RWPE1 (cell line): ENCODE data around the gene DNAH5.
"Not testable (repeated sequence)": the region's sequence is repeated elsewhere in the genome, so short reads cannot be mapped to it uniquely, and the experiment has no call there.

Experiments
- CTCF ChIA-PET: fragments of 350-600 bp; sonication (Branson Sonifier 250); formaldehyde crosslinking; extraction: SDS; loops from one replicate; lab custom pipeline; 2021; lab: Yijun Ruan, JAX
- POLR2A ChIA-PET: fragments of 400-600 bp; formaldehyde crosslinking; extraction: SDS; loops from one replicate; lab custom pipeline; 2020; ENCODE audit warnings: antibody characterized with exemption; ENCODE audit not compliant: low non-redundant PET; lab: Yijun Ruan, JAX
- DNase-seq: peaks from one replicate; pipeline ENCODE4 v3.0.0; 2012; ENCODE audit warnings: low spot score
- H3K27ac ChIP-seq: fragments of 450-650 bp; 2 replicates; pipeline ENCODE4 v1.5.1; 2017
- TF ChIP-seq, protein P1 (sequence below): fragments of 450-650 bp; conservative IDR thresholded peaks from 2 replicates; pipeline ENCODE4 v1.5.1; 2017; ENCODE audit warnings: low read depth, mild to moderate bottlenecking

DNAH5 gene

DNA sequence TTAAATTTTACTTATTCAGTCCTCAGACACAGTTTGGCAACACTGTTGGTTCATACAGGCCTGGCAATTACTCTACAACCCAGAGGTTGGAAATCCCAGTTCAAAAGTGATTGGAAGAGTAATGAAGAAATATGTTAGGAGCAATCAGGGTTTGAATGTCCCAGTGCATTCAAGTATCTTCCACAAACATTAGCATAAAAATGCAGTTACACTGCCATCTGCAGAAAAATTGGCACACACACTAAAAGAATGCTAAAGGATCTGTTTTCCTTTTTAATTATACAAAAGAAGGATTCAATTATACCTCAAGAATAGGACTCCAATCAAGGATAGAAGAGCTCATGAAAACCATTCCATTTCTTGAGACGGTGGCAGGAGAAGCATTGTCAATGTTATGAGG lies 130.2 kb downstream of the DNAH5 start:
- ChIA-PET POLR2A (no interaction called here), CTCF (no interaction called here)
- TF ChIP-seq, protein P1, sequence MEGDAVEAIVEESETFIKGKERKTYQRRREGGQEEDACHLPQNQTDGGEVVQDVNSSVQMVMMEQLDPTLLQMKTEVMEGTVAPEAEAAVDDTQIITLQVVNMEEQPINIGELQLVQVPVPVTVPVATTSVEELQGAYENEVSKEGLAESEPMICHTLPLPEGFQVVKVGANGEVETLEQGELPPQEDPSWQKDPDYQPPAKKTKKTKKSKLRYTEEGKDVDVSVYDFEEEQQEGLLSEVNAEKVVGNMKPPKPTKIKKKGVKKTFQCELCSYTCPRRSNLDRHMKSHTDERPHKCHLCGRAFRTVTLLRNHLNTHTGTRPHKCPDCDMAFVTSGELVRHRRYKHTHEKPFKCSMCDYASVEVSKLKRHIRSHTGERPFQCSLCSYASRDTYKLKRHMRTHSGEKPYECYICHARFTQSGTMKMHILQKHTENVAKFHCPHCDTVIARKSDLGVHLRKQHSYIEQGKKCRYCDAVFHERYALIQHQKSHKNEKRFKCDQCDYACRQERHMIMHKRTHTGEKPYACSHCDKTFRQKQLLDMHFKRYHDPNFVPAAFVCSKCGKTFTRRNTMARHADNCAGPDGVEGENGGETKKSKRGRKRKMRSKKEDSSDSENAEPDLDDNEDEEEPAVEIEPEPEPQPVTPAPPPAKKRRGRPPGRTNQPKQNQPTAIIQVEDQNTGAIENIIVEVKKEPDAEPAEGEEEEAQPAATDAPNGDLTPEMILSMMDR, result no peak
- H3K27ac ChIP-seq, result no peak overlapping the region
- DNase-seq, result no peak

DNA sequence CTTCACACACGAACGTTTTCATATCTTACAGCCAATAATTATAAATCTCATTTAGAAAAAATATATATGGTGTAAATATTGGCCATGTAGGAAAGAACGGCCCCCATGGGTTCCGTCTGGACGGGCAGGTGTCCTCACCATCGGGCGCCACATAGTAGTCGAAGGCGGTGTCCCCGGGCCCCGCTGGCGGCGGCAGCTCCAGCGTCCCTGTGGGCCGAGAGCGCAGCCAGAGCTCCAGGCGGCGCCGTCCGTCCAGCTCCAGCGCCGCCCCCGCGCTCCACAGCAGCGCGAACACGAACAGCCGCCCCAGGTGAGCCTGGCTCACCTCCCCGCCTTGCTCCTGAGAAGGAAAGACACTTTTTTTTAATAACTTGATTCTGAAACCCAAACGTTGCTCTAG lies 134.6 kb downstream of the DNAH5 start:
- ChIA-PET CTCF (interaction anchor here (0.7 kb wide), 1 partner anchor 43 kb away, joined by 3 read pairs; no protein-coding TSS in a partner anchor), POLR2A (no interaction called here)
- H3K27ac ChIP-seq, result no peak overlapping the region
- DNase-seq, result no peak
- TF ChIP-seq, protein P1, result no peak

DNA sequence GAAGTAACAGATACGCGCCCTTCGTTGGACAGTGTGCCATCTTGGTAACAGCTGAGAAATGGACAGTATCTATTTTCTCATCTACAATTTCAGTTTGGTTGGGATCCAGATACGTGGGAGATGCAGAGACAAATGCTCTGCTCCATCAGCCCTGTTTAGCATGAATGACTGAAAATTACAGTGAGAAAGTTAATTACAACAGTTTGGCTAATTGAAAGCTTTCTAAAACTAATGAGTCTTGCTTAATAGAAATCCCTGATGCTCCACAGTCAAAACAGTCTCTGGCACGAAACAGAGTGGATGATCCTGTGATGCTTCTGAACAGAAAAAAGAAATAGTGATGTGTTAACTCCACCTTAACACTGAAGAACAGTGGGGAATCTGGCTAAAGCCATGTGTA lies 140.2 kb downstream of the DNAH5 start:
- TF ChIP-seq, protein P1, result no peak
- no peak for DNase-seq
- H3K27ac ChIP-seq, result no peak overlapping the region
- ChIA-PET CTCF (no interaction called here), POLR2A (no interaction called here)

DNA sequence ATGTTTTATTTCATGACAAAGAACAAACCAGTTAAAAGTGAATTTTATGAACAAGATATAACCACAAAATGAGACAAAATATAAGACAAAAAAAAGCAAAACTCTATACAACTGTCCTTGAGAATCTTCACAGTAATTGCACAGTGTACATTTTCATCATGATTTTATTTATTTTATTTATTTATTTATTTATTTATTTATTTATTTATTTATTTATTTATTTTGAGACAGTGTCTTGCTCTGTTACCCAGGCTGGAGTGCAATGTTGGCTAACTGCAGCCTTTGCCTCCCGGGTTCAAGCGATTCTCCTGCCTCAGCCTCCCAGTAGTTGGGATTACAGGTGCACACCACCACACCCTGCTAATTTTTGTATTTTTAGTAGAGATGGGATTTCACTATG lies 145.9 kb downstream of the DNAH5 start:
- H3K27ac ChIP-seq, DNase-seq, CTCF ChIA-PET, POLR2A ChIA-PET: not testable (repeated sequence)

DNA sequence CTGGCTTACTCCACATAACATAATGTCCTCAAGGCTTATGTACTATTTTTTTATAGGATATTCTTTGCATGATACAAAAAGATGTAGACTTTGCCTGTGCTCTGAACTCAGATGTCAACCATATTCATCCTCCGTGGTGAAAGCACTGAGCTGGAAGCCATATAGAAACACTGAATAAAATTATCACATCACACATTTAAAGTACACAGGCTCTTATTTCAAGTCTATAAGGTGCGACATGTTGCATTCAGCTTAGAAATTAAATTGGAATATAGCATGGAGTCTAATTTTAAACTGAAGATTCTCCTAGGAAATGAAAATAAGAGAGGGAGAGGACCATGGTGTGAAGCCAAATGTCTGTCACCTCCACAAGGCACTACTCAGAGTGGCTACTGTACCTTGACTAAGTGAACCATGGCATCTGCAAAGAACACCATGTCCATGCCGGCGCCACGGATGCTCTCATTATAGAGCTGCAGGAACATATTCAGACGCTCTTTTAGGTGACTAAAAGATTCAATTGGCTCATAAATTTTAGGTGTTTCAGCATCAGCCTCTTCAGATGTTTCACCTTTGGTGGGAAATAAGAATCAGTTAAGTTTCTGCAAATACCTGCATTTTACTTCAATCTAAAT lies 158.6 kb downstream of the DNAH5 start:
- CTCF ChIA-PET, result no interaction called here
- POLR2A ChIA-PET, result no interaction called here
- TF ChIP-seq, protein P1, result no peak
- H3K27ac ChIP-seq, result no peak overlapping the region
- no peak for DNase-seq

DNA sequence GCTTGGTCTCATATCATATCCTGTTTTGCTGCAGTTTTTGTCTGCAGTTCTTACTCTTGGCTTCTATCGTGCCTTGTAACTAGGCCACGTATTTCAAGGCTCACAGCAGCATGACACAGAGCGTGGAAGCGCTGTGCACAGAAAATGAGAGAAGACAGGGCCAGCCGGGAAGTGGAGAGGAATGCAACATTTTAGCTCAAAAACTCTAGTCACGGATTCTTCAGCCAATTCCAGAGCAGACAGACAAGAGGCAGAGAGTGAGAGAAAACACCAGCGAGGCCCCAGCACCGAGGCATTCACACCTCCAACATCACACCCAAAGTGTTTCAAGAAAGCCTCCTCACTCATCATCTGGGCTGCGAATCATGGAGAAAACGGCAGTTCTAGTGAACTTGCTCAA lies 160.8 kb downstream of the DNAH5 start:
- H3K27ac ChIP-seq, result no peak overlapping the region
- no peak for DNase-seq
- TF ChIP-seq, protein P1, result no peak
- ChIA-PET CTCF (interaction anchor here (0.8 kb wide), 1 partner anchor 263 kb away, joined by 4 read pairs; no protein-coding TSS in a partner anchor), POLR2A (no interaction called here)

DNA sequence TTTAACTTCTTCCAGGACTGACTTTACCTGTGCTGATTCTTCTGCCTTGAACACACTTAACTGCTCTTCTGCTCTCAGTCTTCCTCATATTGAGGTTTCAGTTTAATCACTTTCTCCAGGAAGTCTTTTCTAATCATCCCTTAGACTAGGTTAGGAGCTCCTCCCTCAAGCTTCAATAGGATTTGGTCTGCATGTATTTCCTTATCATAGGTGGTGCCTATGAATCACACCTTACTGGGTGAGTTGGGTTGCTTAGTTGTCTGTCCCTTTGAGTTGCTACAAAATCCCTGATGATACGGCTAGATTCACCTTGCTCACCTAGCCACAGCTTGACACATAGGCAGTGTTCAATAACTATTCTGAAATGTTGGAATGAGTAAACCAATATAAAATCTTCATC lies 164.4 kb downstream of the DNAH5 start:
- TF ChIP-seq, protein P1, result no peak
- no peak overlapping the region for H3K27ac ChIP-seq
- no peak for DNase-seq
- ChIA-PET POLR2A (no interaction called here), CTCF (no interaction called here)
